Endometrial microvascular endothelial cells (primary cell): ENCODE data around the gene PALLD. TPM values are rescaled to one million over a fixed set of nuclear protein-coding genes. Genes with fewer than 3 reads are reported as not detected.

Source experiments
- in situ Hi-C: cut with HindIII; loops from 2 replicates; pipeline ENCODE4 v1.10.0; 2017; ENCODE audit warnings: low sequenced_read_pairs, low pct_unique_long_range_greater_than_20kb; ENCODE audit errors: inconsistent ontology term
- total RNA-seq: library from RNA; depleted of rRNA; stranded (reverse); fragments of >200 nt; gene quantifications from one replicate; pipeline ENCODE4 v1.2.3, GENCODE V29; 2015; ENCODE audit errors: inconsistent ontology term

The PALLD gene
- total RNA-seq, 1 donor from 2014 or later, result 82.9 TPM

GRCh38 chr4:168549143-168549542 is 52.3 kb downstream of the PALLD start:
- in situ Hi-C loops, result no loop called here

- in situ Hi-C loops, result no loop called here
These were observed 53.4 kb downstream of the PALLD start for GRCh38 chr4:168550064-168550766.

DNA sequence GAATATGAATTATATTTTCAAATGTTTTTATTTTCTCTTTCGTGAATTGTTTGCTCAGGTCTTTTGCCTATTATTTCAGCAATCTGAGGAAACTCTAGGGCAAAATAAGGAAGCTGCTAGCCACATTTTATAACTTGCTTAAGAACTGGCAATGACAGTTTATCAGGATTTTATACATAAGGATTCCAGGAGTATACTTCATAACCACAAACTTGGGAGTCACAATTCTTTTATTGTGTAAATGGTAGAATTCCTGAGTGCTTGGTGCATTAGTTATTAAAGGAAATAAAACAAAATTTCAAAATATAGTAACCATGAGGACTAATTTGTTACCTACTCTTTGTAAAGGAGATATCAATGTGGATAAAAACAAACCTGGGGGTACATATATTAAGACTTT is 54.4 kb downstream of the PALLD start:
- in situ Hi-C loops, result no loop called here

- in situ Hi-C loops, result no loop called here
These were observed 55.3 kb downstream of the PALLD start for GRCh38 chr4:168551945-168552695.

DNA sequence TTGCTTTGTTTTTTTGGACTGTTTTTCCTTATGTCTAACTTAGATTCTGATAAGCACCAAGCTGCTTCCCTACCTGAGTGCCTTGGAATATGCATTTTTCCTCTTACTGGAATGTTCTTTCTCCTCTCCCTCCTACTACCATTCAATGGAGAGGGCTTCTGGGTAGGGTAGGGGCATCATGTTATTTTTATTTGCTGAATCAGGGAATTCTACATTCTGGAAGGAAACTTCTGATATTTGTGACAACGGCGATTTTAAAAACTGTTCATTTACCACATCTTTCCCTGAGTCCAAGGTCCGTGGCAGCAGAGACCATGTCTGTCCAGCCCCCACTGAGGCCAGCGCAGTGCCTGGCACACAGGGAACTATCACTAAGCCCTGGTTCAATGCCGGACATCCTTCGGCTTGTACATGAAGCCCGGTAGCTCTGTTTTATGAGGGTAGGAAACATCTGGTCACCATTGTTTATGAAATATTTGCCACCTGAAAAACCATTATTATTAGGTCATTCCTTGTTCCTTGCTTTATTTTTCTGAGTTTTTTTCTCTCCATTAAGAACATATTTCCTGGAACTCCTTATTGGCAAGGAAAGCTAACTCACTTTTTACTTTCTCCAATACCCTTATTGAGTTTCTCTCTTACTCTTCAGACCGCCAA is 57.0 kb downstream of the PALLD start:
- in situ Hi-C loops, result no loop called here

GRCh38 chr4:168555437-168555836 is 58.6 kb downstream of the PALLD start:
- in situ Hi-C loops, result no loop called here

DNA sequence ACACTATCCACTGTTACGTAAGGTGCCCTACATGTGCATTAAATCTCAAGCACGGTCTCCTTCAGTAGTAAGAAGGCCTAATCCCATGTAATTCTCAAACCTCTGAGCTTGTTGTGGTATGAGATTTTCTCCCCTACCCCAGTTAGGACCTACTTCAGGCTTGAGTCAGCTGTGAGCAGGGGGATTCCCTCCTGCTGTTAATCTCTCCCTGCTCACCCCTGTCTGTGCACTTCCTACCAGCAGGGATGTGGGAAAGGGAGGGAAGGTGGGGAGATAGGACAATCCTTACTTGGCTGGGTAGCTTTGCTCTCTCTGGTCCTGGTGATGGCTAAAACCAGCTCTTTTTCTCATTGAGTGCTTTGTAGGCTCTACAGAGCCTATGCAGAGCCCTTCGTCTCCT is 60.8 kb downstream of the PALLD start:
- in situ Hi-C loops, result no loop called here

DNA sequence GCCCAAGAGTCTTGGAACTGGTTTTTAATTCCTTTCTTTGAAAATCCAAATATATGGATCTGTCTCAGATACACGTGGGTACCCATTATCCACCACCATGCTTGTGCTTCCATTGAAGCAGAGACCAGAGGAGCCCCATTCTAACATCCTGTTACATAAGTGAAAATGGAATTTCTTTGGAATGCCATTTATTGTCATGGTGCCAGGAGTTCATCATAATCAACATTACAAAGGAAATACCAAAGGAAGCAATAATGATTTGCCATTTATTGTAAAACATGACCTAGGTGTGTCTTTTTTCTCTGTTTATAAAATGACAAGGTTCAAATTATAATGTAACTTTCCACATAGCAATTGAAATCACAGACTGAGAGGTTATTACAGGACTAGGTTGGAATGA is 61.7 kb downstream of the PALLD start:
- in situ Hi-C loops, result no loop called here

DNA sequence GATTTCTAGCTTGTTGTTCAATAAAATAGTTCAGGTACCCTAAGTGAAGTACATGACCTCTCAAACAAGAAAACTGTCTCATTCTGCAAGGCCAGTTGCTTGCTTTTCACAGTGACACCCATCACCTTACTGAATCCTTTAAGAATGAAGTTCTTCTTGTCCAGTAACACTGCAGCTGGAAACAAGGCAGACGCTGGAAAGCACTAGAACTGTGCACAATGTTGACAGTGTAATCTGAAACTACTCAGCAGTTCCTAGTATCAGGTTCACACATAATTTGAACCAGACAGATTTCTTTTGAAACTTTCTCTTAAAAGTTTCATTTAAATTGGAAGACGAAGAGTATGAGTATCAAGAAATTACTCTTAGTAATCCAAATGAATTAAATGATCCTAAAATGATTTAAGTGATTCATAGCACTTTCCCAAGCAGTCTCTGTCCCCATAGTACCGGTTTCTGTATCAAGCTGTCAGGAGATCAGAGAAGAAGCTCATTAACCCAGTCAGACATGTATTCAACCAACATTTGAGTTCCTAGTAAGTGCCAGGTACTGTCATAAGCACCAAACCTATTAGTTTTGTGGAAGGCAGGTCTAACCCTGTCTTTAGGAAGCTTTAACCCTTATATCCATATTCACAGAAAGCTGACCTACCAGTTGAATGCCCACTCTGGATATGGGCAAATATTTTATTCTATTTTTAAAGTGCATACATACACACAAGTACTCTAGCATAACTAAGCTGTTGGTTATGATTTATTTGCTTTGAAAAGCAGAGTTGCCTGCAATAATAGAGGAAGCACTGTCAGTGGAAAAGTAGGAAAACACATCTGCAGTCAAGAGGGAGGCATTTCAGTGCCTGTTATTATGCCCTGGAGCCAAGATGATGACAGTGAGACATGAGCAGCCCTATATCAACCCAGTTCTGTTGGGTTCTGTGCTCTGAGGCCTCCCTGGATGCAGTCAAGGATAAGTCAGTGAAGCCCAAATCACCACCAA is 63.6 kb downstream of the PALLD start:
- in situ Hi-C loops, result no loop called here

DNA sequence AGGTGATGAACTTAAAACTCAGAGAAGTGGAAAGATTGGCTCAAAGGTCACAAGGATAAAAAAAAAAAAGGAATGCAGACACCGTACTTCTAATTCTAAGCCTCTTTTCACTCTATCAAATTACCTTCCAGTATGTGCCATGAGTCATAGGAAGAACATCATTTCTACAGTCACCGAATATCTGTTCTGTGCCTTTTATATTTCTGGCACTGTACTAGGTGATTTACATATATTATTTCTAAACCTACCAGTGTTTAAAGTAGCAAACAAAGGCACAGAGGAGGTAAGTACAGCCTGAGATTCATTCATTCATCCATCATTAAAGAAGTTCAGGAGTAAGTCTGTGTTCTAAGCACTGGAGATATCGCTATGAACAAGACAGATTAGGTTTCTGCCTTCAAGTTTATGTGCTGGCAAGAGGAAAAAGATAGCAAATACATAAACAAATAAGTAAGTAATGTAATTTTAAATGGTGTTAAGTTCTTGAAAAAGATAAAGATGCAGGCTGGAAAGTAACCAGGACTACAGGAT is 65.3 kb downstream of the PALLD start:
- in situ Hi-C loops, result no loop called here

DNA sequence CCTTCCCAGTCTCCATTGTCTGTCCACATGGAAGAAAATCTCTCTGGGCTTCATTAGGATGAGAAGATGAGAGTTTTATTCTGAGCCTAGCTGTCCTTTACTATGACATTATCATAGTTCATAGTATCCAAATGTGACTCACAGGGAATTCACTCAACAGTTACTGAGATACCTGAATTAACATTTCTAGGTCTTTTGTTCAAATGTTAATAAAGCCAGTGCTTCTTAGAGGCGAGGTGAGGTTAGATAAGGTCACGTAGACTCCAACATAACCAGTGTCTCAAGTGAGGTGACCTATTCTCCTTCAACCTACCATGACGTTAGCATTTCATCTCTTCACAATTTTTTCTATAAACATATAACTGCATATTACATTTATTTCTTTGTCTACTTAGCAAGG is 67.2 kb downstream of the PALLD start:
- in situ Hi-C loops, result no loop called here

GRCh38 chr4:168565130-168565529 is 68.3 kb downstream of the PALLD start:
- in situ Hi-C loops, result no loop called here

- in situ Hi-C loops, result no loop called here
These were observed 69.9 kb downstream of the PALLD start for GRCh38 chr4:168566726-168567125.

DNA sequence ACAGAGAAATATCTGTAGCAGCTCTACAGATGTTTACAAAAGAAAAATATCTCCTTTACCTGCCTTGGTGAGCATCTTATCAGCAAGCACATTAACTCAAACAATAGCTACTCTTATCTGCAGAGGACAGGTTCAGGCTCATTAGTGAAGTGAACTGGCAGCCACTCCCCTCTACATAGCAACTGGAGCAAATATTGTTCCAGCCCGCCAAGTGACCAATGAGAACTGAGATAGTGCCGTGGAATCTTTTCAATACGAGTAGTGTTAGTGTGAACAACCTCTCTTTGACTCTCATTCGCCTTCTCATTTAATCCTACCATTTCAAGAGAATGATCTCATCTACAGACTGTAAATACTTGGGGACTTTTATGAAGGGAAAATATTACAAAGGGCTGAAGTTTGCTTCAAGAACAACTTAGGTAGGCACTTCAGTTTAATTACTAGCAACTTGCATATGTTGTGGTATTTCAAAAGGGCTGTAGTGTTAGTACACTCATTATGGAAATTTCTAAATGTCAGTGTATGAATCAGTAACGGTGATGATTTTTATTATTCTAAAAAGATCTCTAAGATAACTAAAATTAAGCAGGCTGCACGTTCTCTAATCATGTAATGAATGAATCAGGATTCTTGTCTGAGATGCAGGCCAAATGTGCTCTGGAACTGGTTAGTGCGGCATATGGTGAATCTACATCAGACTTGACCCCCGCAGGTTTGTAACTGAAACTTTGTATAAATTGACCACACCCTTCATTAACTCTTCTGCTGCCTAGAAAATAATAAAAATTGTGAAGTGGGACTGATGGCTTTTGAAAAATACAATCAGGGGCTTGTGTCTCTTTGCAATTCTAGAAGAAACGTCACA is 72.4 kb downstream of the PALLD start:
- in situ Hi-C loops, result no loop called here

- in situ Hi-C loops, result no loop called here
These were observed 73.1 kb downstream of the PALLD start for GRCh38 chr4:168569931-168570276.

DNA sequence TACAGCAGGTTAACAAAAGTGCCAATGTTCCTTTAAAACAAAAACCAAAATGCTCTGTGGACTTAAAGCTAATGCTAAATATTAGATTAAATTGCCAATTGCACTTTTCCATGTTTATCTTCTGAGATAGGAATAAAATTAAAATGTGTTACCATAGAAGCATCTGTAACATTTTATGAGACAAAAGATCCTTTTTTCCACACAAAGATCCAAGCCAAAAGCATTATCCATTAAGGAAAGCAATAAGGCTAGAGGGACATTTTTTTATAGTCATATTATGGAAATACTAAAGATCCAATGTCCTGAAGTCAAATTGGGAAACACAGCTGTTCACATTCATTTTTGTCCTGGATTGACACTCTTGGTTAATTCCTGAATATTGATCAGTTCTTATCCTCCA is 73.6 kb downstream of the PALLD start:
- in situ Hi-C loops, result no loop called here

DNA sequence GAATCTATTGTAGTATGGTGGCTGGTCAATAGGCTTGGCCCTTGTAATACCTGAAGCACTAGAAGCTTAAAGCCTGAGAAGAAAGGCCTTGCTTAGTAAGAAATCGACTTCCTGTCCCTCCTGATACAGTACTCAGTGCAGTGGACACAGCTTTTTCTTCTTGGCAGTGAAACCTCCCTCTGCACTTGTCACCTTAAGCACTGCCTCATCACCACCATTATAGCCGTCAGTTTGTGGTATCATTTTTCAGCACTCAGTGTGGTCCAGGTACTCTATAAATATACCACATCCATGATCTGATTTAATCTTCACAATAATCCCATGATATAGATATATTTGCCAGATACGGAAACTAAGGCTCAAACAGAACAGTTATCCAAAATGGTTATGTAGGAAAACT is 75.2 kb downstream of the PALLD start:
- in situ Hi-C loops, result no loop called here

- in situ Hi-C loops, result no loop called here
These were observed 77.0 kb downstream of the PALLD start for GRCh38 chr4:168573870-168574269.
